GM18526 (cell line): ENCODE measurements around the gene CYBA.

ENCODE experiments used
- POLR2A ChIP-seq: IDR thresholded peaks from 3 replicates; pipeline ENCODE4 v1.6.1; 2011; ENCODE audit not compliant: insufficient read length; ENCODE audit errors: extremely low read depth

Gene CYBA

DNA sequence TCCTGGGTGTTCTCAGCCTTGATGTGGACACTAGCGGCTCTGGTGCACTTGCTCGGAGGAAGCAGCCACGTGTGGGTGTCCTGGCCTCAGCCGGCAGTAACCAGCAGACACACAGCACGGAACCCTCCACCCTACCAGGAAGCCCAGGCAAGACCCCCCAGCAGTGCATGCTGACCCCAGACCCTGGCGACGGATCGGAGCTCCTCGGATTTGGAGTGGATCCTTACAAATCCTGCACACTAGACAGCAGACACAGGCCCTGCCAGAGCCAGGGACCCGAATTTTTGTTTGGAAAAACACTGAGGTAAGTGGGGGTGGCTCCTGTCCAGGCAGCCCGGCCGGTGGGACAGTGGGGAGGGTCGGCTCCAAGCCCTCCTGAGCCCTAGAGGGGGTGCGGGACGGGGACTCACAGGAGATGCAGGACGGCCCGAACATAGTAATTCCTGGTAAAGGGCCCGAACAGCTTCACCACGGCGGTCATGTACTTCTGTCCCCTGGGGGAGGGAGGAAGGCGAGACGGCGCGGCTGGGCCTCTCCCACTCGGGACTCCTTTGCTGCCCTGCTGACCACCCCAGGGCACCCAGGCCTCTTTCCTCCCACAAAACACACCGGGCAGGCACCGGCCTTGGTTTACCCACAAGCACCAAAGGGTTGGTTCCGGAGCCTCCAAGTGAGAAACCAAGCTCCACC lies 4.4 kb downstream of the CYBA start:
- no peak for TF ChIP-seq POLR2A

DNA sequence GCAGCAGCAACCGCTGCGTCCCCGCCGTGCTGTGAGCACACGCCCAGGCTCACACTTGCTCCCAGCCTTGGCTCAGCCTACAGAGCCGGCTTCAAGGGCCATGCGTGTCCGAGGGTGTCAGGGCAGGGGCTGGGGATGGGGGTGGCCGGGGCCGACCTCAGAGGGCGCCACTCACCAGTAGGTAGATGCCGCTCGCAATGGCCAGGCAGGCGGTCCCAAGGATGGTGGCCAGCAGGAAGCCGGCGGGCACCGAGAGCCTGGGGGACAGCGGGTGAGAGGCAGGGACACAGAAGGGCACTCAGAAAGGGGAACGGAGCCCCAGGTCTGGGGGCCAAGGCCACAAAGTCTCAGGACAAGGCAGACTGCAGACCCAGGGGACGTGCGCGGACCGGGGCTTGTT lies 4.9 kb downstream of the CYBA start:
- no peak for TF ChIP-seq POLR2A

DNA sequence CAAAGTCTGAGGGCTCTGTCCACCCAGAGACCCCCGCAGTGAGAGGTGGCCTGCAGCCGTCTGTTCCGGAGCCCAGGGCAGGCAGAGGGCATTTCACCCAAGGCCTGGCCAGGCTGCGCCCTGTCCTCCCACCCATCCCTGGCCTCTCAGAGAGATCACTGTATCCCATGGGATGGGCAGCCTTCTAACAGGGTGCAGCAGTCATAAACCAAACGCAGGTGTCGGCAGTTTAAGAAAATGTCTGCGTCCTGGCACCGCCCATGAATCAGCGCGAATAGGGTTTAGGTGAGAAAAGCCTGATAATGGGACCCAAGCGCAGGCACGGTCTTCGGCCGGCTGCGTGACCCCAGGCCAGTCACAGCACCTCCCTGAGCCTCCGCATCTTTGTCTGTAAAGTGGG lies 5.4 kb downstream of the CYBA start:
- TF ChIP-seq POLR2A: no peak

DNA sequence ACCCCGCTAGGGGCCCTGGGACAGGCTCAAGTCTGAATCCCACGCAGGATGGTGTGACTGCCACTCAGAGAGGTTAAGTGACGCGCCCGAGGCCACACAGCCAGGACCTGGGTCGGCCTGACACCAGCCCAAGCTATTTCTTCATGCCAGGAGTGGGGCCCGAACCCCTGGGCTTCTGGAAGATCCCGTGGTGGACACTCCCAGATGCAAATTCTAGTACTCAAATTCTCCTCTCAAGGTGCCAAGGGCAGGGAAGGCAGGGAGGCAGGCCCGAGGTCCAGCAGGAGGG lies 7.3 kb downstream of the CYBA start:
- TF ChIP-seq POLR2A: no peak

DNA sequence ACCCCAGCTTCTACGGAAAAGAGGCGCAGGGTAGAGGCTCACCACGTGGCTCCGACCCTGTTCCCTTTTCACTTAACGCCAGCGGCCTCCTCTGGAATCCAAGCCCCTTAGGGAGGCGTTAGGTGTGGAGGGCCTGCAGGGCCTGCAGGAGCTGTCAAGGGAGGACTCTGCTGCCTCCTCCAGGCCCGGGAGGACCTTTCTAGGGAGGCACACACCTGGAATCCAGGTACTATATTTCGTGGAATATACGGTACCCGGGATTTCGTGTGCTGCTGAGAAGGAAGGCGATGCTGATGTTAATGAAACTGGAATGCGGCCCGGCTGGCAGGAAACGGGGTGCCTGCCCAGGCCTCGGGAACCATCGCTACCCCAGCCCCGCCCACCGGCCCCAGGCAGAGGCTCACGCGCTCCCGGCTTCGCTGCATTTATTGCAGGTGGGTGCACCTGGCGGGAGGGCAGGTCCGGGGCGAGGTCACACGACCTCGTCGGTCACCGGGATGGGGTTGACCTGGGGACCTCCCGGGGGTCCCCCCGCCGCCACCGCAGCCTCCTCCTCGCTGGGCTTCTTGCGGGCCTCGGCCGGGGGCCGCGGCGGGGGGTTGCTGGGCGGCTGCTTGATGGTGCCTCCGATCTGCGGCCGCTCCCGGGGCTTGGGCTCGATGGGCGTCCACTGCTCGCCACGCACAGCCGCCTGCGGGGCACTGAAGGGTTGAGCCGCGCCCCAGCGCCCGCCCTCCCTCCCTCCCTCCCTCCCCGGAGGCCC lies 7.8 kb downstream of the CYBA start:
- TF ChIP-seq POLR2A: no peak

DNA sequence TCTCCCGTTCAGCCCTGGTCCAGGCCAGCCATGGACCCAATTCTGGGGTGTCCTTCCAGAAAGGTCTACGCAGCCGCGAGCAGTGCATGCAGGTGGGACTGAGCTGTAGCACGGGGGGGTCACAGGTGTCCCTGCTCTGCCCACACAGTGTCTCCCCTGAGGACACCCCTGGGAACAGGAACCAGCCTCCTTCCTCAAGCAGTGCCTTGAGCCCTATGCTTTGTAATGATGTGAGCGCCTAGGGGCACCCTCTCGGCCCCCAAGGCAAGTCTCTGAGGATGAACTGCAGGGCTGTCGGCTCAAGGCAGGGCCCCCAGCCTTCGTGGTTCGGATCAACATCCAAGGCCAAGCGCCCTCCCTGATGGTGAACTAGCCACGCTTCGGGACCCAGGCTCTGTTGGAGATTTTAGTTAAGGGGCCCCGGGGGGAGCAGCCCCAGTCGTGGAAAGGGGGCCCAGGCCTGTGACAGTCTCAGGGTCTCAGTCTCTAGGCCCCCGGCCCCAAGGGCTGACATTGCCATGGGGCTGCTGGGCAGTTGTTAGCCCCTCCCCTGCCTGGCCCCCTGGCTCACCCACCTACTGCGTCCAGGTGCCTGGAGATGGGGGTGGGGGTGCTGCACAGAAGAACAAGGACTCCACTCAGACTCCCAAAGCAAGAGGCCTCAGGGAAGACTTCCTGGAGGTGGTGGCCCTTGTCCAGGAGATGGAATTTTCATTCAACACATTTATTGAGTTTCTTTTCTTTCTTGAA lies 10.2 kb downstream of the CYBA start:
- peak; percentile 14 for TF ChIP-seq POLR2A

DNA sequence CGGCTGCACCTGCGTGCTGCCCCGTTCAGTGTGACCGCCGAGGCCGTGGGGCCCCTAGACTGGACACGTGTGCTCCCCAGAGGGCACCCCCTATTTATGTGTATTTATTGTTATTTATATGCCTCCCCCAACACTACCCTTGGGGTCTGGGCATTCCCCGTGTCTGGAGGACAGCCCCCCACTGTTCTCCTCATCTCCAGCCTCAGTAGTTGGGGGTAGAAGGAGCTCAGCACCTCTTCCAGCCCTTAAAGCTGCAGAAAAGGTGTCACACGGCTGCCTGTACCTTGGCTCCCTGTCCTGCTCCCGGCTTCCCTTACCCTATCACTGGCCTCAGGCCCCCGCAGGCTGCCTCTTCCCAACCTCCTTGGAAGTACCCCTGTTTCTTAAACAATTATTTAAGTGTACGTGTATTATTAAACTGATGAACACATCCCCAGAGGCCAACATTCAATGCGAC lies 10.8 kb downstream of the CYBA start:
- TF ChIP-seq POLR2A: no peak

DNA sequence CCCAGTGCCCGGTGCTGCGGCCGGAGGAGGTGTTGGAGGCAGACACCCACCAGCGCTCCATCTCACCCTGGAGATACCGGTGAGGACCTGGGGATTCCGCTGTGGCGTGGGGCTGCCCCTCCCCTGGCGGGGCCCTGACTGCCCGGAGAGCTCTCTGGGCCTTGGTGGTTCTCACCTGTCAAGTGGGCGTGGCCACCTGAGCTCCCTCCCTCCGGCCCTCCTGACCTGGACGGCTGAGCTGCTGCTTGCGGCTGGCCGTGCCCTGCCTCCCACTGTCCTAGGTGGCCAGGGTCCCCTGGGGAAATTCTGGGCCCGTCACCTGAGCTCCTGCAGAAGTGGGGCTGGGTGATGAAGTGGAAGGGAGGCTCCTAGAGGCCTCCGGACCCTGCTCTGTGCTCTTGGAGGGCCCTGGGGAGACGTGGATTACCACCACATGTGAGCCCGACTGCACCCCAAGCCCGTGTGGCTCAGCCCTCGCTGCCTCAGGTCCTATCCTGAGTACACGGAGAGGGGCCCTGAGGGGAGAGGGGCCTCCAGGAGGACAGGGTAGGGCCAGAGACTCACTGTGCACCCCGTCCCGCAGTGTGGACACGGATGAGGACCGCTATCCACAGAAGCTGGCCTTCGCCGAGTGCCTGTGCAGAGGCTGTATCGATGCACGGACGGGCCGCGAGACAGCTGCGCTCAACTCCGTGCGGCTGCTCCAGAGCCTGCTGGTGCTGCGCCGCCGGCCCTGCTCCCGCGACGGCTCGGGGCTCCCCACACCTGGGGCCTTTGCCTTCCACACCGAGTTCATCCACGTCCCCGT lies 11.4 kb downstream of the CYBA start:
- no peak for TF ChIP-seq POLR2A

DNA sequence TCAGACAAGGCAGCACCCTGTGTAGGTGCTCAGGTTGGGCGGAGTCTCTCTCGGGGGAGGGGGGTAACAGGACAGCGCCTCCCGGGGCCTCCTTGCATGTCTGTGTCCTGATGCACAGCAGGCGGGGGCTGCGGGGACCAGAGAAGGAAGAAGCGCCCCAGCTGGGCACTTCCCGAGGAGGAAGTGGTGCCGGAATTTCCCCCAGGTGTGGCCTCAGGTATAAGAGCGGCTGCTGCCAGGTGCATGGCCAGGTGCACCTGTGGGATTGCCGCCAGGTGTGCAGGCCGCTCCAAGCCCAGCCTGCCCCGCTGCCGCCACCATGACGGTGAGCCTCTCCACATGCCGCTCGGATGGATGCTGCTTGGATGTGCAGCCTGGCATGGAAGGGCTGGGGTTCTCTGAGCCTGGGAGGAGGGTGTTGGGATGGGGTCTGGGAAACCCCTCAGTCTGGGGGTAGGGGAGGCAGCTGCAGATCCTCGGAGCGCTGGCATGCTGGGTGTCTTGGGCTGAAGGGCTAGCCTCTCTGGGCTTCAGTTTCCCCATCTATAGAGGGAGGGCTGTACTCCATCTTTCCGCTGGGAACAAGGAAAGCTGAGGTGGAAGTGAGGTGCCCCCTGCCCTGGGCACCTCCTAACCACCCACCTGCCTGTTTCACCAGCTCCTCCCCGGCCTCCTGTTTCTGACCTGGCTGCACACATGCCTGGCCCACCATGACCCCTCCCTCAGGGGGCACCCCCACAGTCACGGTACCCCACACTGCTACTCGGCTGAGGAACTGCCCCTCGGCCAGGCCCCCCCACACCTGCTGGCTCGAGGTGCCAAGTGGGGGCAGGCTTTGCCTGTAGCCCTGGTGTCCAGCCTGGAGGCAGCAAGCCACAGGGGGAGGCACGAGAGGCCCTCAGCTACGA lies 12.3 kb downstream of the CYBA start, which contains the start of gene IL17C:
Gene IL17C (plus strand): TSS at position 250 of the 908 bp plus-strand sequence. CDS start 70 bp downstream, at position 320.
- no peak for TF ChIP-seq POLR2A

DNA sequence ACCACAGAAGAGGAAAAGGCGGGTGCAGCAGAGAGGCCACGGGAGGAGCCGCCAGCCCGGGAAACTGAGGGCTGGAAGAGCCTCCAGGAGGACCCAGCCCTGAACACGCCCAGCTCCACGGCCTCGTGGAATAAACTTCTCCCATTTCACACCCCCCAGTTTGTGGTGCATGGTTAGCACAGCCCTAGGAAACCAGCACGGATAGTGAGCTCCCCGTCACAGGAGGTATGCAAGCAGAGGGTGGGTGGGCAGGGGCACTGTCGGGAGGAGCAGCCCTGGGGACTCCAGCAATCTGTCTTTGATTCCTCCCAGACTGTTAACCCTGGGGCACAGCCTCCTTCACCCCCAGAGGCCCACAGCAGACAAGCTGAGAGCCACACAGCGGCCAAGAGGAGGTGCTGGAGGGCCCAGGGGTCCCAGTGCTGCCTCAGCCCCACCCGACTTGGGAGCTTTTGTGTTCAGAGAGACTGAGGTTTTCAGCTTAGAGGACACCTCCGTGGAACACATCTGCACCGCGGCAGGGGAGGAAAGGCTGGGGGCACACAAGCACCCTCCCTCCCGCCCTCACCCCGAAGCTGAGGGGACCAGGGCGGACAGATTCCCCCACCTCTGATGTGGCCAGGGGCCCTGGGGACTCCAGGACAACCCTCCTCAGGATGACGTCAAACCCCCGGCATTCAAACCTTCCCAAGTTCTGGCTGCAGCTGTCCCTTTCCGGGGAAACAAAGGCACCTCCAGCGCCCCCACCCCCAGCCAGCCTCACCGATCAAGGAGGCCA lies 14.2 kb downstream of the CYBA start:
- TF ChIP-seq POLR2A: no peak

DNA sequence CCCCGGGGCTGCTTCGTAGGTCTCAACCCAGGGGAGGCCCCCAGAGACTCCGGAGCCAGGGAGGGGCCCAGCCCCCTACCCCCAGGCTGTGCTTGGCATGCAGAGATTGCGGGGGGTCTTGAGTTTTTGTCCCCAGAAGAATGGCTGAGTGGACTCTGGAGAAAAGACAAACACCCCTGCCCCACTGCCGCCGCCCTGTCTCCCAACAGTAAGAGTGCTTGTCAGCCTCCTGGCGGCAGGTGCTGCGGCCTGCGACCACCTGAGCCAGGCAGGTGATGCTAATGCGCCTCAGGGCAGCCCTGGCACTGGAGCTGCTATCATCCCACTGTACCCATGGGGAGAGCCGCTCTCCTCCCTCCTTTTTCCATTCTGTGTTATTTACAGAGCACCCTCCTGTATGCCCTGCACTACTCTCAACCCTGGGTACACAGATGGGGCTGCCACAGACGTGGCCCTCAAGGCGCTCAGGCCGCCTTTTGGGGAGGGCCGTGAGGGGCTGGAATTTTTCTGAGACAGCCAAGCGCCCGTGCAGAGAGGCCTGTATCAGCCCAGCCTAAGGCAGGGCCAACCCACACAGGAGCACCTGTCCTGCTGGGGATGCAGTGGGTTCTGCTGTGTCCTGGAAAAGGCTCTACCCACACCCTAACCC lies 15.1 kb downstream of the CYBA start:
- no peak for TF ChIP-seq POLR2A

DNA sequence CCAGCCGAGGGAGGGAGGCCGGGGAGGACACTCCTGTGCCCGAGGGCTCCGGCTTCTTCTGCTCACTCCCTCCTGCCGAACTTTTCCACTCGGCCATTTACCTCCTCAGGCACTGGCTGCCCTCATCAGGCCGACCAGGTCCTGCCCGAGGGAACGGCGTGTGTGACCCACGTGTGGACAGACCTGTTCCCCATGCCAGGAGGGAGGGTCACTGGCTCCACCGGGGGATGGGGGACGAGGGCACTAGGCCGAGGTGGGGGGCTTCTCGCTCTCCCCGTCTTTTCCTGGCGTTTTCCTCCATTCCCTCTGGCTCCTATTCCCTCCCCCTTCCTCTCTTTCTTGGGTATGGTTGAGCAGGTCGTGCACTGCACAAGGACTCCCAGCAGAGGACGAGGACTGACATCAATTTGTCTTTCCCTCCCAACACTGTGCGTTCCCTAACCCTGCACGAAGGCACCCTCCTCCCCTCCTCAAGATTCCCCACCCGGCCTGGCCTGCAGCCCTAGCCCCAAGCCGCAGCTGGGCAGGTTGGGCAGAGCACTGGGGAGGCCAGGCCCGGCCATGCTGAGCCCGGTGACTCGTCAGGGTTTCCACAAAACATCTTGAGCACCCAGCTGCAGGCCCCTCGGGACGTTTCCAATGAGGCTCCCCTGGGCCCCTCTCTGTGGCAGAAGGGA lies 15.7 kb downstream of the CYBA start:
- no peak for TF ChIP-seq POLR2A

DNA sequence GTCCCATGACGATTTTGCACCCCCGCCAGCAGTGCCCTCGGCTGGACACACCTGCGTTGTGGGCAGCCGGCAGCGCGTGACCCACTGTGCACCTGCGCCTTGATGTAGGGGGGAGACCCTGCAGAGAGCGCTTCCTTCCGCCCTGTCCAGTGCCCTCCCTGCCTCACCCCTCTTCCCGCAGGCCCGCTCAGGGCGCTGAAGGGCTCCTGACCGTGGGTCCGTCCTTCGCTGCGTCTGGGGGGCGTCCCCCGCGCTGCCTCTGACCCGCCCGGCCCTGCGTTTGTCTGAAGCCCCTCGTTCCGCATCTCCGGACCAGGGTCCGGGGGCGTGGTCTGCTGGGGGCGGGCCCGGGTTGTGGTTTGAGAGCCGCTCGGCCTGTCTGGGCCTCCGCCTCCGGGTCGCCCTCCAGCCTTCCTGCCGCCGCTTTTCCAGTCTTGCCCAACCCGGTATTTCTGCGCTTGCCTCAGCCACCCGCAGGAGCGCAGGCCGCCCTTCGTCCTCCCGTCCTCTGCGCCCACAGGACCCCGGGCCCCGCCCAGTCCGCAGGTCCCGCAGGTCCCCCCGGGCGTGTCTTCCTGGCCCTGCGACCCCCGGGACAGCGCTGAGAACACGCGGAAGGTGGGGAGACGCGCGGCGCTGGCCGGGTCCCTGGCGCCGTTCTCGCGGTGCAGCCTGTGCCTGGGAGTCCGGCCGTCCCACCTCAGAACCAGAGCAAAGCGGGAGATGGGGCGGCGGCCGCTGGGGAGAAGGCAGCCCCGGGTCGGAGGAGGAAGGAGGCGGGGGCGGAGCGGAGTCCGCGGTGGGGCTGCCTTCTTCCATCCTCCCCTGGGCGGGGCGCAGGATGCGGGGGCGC lies 16.5 kb downstream of the CYBA start:
- peak; percentile 33 for TF ChIP-seq POLR2A
